Hepatocyte (in vitro differentiated cells): ENCODE measurements around the gene AIFM3.

ENCODE experiments used
- CTCF ChIP-seq: fragments of 200-600 bp; sonication (generic); IDR thresholded peaks from 2 replicates; pipeline ENCODE4 v1.5.1; 2016; ENCODE audit warnings: antibody characterized with exemption, mild to moderate bottlenecking; ENCODE audit not compliant: poor library complexity
- EZH2 ChIP-seq: fragments of 200-600 bp; sonication (generic); IDR thresholded peaks from 2 replicates; pipeline ENCODE4 v1.6.1; 2016; ENCODE audit warnings: antibody characterized with exemption, mild to moderate bottlenecking, borderline replicate concordance
- EZH2phosphoT487 ChIP-seq: fragments of 200-600 bp; sonication (generic); IDR thresholded peaks from one replicate; pipeline ENCODE4 v1.6.1; 2018; ENCODE audit warnings: antibody characterized with exemption, mild to moderate bottlenecking, low read depth, moderate library complexity; ENCODE audit not compliant: unreplicated experiment, severe bottlenecking

- TF ChIP-seq CTCF (no peak), EZH2phosphoT487 (no peak), EZH2 (no peak)
These were observed 27.3 kb downstream of the AIFM3 start for GRCh38 chr22:20994128-20994901.
